HG02943 (cell line): ENCODE results near the gene RGS12.

Experiments
- ATAC-seq: cut with Tn5 transposase; IDR thresholded peaks from one replicate; pipeline ENCODE4 v1.9.1; 2021; ENCODE audit warnings: mild to moderate bottlenecking, low read depth, moderate library complexity; ENCODE audit not compliant: unreplicated experiment

The RGS12 gene

DNA sequence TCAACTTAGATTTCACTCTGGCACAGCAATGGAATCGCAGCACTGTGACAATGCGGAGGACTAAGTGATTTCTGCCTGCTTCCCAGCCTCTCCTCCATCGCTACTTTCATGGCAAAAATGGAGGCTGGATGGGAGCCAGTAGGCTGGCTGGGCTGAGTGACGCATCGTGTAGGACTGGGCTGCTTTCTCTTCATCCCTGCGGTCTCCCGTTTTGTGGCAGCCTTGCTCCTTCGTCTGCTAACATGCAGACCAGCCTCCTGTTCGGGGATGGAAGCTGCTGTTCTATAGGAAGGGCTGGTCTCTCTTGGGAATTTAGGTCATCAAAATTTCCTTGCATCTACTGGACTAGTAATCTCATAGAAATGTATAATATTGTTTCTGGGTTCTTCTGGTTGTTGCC is 15.8 kb upstream of the RGS12 start:
- no peak for ATAC-seq

DNA sequence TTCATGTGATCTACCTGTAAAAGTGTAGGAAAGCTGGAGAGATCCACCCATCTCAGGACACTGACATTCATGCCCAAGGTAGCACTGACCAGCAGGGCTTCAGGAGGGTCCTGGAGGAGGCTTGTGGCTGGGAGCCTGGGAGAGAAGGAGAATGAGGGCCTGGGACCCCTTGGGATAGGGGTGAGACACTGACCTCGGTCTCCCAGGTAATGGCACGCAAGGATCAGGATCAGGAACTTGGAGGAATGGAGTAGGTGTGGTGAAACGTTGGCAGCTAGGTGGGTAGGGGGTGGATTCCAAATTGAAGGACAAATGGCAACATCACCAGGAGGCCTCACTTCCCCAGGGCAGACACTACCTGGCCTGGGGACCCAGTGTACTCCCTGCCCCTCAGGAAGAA is 12.4 kb upstream of the RGS12 start:
- ATAC-seq: no peak

DNA sequence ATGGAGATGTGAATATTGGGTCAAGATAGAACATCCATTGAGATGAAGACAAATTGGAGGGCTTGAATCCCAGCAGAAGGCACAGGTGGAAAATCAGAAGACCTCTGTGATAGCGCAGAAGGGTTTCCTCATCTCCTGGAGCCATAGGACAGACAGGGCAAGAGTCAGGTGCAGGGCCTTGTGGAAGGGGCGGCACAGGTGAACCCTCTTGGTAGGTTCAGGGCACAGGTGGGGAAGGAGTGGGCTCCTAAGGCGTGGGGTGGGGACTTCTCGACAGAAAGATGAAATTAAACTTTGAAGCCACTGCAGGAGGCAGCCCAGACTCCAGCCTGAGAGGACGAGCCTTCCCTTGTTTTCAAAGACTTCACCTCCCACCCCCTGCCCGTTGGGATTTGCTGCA is 9.3 kb upstream of the RGS12 start:
- ATAC-seq: no peak

DNA sequence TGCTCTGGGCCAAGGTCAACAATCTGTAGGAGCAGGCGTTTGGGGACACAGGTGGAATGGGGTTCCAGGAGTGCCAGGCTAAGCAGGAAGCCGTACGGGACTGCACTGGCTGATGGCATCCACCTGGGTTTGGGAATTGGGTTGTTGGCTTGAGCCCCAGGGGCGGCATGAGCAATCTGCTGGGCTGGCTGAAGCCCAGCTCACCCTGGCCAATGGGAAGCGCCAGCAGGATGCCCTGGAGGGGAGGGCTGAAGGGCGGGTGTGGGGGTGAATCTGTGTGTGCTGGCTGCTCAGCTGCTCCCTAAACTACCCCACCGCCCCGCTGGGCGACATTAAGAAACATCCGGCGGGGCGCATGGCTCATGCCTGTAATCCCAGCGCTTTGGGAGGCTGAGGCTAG is 8.9 kb upstream of the RGS12 start:
- no peak for ATAC-seq

DNA sequence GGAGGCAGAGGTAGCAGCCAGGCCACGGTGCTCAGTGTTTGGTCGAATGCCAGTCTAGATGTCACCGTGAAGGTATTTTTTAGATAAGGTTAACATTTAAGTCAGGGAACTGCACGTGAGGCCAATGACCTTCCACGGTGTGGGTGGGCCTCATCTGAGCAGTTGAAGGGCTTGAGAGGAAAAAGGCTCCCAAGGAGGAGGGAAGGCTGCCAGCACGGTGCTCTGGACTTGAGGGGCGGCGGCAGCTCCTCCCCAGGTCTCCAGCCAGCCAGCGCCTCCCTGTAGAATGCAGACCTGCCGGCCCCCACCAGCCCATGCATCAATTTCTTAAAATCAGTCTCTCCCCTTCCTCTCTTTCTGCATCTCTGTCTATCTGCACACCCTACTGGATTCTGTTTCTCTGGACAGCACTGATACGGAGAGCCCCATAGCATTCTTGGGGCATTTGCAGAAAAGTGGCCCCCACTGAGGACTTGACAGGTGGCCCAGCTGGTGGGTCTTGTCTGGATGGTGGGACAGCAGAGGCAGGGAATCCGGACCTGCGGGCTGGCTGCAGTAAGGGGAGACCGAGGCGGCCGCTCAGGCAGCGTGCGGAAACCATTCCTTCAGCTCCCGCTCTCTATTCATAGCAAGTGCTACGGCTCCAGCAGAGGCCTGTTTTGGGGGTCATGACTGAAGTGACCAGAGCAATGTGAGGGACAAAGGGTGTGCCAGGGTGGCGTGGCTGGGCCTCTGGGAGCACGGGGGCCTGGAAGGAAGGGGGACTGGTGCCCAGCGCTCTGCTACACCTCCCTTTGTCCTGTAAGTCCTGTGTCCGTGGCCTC is 7.9 kb upstream of the RGS12 start:
- ATAC-seq: no peak

DNA sequence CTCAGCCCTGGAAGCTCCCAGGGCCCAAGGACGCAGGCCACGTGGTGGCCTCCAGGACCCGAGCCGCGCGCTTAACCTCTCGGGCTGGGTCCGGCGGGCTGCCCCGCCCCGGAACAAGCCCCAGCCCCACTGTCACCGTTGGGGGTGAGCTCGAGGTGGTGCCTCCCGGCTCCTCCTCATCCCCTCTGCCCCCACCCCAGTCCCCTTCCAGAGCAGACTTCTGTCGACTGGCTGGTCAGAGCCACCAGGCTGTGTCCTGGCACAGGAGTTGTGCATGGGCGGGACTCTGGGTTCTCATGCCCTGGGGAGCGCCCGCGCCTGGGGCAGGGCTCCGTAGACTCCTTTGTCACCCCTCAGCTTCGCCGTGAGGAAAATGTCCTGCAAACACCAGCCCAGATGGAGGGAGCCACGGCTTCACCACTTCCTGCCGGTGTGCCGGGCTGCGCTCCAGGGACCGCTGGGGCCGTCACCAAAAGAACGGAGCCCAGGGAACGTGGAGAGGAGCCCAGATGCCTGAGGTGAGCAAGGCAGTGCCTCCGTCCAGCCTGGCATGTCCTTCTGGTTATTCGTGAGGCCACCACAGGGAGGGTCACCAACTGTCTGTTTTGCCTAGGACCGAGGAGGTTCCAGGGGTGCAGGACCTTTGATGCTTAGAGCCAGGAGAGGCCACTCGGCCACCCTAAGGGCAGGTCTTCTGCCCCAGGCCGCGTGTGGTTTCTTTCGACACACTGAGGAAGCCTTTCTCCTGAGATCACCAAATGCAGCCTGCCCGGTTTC is 7.1 kb upstream of the RGS12 start:
- peak; percentile 84 for ATAC-seq

DNA sequence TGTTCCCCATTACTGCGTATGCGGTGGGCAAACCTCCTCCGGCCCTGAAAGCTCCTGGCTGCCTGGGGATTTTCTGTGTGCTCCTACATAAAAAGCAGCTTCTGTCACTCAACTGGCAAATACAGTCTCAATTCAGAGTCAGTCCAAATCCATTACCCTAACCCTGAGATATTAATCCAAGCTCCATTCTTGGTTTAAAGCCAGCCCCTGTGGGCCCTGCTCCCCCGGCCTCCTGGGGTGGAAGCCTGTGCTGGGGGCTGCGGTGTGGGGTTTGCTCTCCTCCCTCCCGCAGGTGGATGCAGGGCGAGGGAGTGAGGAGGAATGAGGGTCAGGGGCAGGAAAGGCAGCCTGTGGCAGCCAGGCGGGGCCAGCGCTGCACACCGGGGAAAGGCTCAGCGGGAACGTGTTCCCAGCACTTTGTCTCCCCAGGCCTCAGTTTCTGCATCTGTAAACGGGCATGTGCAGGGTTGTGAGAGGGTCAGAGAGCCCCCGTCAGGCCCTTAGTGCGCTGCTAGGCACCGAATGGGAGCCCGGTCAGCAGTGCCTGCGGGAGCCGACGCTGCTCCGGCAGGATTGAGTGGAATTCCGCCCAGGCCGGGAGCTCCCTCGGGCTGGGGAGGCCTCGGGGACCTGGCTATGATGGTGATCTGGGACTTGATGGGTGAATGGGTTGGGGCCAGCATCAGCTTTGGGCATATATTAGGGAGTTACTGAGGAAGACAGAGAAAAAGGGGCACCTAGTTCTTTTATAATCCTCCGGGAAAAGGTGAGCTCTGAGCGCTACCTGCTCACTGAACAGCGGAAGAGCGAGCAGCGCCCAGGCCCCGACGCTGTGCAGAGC is 6.3 kb upstream of the RGS12 start:
- ATAC-seq: no peak

DNA sequence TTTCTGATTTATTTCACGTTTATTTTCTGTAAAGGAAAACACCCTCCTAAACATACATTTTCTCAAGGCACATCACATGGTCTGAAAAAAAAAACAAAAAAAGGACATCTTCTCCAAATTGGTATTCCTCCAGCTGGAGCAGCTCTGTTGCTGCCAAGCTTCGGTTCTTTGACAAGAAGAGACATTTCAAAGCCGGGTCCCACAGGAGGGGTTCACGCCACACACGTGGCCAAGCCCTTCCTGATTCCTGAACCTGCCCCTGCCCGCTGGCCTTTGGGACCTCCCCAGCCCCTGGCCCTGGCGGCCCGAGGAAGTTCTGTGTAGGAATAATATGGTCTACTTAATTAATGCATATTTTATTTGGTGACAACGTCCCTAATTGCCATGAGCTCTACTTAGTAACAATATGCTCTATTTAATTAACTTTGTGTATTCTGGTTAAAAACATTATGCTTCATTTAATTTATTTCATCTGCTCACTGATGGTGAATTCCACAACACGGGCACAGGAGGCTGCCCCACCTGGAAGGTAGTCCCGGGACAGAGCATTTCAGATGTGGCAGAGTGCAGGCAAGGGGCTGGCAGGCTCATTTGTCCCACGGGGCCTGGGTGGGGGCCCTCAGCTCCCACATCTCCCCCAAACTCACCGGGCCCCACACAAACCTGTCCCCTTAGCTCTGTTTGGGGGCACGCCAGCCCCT is 5.4 kb upstream of the RGS12 start:
- no peak for ATAC-seq

DNA sequence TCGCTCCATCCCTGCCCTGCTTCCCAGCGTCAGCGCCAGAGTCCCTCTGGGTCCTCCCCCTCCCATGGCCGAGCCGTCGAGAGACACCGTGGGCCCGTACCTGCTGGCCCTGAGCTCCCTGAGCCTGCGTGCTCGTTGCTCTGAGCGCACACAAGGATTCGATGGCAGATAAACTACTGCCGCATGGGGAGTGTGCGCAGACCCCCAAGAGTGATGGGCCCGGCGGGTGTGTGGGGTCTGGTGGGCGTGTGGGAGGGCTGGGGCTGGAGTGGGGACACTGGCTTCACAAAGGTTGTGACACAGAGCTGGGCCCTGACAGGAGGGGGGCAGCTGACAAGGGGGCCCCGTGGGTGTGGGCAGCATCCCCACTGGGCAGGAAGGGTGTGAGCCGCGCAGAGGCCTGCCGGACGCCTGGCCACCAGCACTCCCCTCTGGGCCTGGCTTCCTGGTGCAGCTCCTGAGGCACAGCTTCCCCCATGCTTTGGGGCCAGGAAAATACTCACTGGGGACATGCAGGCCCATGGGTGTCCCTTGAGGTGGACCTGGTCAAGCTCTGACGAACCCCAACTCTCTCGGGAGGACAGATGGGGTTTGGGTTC is 4.8 kb upstream of the RGS12 start:
- ATAC-seq: no peak

DNA sequence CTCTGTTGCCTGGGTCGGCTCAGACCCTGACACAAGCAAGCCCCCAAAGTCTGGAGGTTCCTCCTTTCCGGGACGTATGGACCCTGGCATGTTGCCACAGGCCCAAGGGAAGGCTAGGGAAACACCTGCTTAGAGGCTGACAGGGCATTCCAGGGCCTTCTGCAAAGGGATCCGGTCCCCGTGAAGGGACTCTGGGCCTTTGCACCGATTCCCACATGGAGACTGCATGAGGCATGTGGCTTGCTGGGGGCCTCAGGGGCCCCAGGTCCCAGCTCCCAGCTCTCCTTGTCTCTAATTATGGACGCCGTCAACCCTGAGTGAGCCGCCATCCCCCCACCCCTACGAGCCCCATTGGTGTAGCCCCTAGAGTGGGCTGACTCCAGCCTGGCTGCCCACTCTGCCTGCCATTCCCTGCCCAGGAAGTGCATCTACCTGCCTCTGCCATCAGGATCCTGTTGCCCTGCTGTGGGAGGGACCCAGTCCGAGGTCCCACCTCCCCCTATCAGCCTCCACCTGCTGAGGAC is 4.2 kb upstream of the RGS12 start:
- no peak for ATAC-seq

DNA sequence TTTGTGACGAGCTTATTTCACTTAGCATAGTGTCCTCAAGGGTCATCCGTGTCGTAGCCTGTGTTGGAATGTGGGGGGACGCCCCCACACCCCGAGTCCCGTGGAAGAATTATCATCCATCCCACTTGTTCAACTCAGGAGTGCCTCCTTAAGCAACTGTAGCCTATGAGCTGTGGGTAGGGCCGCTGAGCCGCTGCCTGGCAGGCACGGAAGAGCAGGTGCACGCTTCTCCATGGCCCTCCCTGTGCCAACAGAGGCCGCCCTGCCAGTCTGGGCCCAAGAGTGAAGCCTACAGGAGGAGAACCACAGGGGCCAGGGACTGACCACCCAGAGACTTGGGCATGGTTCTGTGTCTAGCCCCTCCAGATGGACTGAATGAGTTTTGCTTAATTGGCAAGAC is 2.3 kb upstream of the RGS12 start:
- ATAC-seq: no peak

DNA sequence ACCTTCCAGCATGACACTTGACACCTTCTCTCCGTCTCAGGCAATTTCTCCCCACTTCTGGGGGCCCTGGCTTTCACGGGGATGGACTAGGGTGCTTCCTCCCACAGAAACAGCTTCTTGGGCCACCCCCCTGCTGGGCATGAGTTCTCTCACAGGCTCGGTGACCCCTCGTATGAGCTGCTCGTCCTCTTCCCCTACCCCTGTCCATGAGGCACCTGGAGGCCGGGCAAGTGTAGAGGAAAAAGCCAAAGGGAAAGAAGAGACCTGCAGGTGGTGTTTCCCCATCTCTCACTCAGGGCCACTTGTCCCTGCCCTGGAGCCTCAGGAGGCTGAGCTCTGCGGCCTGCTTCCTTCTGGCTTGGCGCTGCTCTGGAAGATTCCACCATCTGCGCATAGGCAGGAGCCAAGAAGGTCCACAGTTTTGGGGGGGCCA is 1.9 kb upstream of the RGS12 start:
- ATAC-seq: no peak

DNA sequence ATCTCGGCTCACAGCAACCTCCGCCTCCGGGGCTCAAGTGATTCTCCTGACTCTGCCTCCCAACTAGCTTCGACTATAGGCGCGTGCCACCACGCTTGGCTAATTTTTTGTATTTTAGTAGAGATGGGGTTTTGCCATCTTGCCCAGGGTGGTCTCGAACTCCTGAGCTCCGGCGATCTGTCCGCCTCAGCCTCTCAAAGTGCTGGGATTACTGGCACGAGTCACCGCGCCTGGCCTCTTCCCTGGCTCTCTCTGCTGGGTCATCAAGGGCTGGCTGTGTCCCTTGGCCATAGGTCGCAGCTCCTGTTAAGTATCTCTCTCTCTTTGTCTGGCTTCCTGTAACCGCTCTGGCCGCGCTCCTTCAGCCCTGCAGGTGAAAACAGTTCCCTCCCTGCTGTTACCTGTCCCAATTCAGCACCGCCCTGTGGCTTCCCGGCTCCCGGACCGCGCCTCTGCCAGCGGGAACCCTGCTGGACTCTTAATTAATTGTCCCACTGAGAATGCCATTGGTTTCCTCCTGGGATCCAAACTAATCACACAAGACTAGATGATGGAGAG is 1.3 kb upstream of the RGS12 start:
- no peak for ATAC-seq

DNA sequence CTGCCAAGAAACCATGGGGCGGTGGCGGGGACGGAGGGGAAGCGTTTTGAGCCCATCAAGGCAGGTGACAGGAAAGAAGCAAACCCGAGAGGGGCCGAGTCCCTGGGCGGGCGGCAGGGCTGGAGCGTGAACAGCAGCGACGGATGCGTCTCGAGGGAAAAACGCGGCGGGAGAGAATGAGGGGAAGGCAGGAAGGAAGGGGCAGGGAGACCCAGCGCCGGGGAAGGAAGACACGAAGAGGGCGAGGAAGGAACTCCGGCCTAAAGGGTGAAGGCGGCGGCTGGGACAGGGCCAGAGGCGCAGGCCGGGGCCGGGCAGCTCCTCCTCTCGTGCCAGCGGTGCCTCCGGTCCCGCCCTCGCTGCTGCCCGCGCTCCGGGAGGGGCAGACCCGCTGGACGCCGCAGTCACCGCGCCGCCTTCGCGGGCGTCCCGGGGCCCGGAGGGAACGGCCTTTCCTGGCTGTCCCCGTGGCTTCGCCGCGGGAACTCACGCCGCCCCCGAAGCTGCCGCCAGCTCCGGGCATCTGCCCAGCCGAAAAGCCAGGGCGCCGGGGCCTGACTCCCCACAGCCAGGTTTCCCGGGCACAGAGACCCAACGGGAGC is 751 bp upstream of the RGS12 start:
- peak; percentile 28 for ATAC-seq

DNA sequence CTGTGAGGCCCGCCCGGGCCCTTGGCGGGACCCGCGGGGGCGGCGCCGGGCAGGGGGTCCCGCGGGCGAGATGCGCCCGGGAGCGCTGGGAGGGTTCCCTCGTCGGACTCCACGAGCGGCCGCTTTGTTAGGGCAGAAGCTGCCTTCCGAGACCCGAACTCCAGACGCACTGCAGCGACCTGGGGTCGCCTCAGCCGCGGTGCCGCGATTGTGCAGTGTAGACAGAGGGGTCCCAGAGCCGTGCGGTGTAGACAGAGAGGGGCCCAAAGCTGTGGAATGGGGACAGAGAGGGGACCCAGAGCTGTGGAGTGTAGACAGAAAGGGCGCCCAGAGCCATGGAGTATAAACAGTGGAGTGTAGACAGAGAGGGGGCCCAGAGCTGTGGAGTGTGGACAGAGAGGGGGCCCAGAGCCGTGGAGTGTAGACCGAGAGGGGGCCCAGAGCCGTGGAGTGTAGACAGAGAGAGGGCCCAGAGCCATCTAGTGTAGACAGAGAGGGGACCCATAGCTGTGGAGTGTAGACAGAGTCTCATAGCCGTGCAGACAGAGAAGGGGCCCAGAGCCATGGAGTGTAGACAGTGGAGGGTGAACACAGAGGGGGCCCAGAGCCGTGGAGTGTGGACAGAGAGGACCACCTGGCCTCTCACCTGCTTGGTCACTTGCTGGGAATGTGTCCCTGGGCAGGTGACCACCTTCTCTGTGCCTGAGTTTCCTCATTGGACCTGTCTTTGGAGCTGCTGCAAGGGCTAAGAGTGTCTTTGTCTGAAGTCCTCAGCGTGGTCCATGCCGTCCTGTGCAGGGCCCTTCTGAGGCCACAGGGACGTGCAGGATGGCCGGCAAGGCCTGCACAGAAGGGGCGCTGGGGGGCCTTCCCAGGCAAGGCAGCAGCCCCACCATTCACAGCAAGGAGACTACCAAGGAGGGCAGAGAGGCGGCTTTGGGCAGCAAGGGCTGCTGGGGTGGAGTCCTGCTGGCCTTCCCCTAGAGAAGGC is 875 bp downstream of the RGS12 start:
- no peak for ATAC-seq

DNA sequence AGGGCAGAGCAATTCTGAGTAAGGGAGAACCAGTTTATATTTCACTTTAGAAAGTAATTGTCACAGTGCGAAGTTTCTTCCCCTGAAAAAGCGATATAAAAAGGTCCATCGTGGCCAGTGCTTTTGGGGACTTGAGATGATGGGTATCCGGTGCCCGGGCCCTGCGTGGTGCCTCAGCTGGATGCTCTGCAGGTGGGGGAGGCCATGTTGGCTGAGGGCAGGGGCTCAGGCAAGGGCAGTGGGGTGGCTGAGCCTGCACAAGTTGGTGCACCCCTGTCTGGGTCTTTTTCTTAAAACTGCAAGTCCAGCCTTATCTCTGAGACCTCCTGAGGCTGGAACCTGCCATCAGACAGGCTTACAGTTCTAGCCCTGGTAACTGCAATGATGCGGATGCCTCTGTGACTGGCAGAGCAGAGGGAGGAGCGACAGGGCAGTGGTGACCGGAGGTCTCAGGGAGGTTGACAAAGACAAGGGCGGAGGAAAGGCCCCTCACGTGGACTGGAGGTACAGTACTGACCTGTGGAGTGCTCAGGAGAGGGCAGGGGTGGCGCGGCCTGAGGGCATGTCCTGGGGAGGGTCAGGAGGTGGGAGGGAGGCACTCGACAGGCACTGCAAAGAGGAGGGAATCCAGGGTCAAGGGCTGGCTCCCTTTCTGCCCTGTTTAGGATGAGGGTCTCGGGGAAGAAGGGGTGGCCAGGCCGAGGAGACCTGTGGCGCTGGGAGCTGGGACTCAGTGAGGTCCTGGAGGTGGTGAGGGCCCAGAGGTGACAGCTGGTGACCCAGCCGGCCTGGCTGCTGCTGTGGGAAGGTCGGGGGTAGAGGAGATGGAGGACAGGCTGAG is 1.8 kb downstream of the RGS12 start:
- ATAC-seq: no peak
